HG02970 (cell line): ENCODE measurements around the gene BICD2.

Experiments used
- ATAC-seq: cut with Tn5 transposase; IDR thresholded peaks from one replicate; pipeline ENCODE4 v1.9.1; 2021; ENCODE audit warnings: mild to moderate bottlenecking, moderate library complexity, moderate number of reproducible peaks; ENCODE audit not compliant: unreplicated experiment, low FRiP score

The BICD2 gene

DNA sequence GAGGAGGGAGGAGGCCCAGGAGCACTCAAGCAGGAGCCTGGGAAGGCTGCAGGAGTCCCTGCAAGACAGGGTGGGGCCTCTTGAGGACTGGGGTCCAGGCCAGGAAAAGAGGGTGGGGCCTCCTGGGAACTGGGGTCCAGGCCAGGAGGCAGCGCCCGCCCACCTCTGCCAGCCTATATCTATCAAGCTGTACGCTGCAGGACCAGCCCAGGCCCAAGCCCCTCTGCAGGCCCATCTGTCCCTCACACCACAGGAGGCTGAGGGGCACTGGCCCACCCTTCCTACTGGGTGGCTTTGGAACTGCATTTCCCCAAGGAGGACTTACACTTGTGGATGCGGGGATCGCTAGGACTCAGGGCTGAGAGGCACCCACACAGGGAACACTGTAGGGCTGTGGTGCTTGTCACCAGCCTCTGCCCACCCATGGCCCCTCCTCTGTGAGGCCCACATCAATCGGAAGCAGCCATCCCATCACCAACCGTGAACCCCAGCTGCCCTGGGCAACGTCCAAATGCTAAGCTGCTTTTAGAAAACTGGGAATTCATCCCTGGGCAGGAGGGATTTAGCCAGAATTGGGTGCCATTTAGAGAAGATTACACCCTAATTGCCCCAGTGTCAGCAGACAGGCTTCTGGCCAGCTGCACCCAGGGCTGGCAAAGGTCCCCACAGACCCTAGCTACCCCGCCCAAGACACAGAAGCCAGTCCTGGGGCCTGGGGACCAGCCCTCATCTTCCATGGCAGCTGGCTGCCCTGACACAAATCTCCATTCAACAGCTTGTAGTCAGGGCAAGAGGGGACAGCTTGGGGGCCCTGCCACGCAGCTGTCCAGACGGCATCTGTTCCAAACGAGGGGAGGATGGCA, 15.3 kb downstream of the BICD2 start:
- ATAC-seq = no peak

DNA sequence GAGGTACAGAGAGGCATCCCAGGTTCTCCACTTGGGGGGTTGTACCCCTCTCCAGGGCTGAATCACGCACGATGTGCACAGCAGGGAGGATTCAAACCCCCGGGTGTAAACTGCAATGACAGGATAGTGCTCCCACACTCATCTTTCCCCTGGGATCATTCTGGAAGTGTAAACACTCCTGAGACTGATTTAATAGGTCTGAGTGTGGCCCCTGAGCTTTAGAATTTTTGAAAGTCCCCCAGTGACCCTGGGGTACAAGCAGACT, 16.5 kb downstream of the BICD2 start:
- no peak for ATAC-seq

DNA sequence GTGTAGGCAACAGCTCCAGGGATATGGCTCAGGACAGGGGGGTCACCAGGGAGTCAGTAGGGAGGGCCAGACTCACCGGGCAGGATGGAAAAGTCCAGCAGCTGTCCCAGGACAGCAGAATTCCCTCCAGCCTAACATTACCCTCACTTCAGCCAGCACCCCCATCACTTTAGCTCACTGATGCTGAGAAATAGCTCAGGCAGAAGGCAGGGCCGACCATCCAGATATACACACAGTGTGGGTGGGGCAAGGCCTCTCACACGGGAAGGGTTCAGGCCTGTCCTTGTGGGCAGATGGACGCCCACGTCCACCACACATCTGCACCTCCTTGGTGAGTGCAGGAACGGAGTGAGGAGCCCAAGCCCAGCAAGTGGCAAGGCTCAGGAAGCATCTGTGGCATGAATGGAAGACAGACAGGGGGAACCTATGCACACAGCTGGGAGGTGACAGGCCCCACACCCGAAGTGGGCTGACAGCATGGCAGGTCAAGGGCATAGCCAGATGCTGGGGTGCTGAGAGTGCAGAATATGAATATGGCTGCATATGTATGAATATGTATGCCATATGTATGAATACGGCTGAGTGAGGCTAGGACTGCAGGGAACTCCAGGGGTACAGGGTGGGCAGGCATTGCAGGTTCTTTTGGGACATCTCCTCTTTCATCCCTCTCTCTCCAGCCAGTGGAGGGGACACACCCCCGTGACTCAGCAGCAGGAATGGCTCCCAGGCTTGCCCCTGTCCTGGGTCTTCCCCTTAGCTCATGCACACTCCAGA, 17.0 kb downstream of the BICD2 start:
- ATAC-seq = no peak

DNA sequence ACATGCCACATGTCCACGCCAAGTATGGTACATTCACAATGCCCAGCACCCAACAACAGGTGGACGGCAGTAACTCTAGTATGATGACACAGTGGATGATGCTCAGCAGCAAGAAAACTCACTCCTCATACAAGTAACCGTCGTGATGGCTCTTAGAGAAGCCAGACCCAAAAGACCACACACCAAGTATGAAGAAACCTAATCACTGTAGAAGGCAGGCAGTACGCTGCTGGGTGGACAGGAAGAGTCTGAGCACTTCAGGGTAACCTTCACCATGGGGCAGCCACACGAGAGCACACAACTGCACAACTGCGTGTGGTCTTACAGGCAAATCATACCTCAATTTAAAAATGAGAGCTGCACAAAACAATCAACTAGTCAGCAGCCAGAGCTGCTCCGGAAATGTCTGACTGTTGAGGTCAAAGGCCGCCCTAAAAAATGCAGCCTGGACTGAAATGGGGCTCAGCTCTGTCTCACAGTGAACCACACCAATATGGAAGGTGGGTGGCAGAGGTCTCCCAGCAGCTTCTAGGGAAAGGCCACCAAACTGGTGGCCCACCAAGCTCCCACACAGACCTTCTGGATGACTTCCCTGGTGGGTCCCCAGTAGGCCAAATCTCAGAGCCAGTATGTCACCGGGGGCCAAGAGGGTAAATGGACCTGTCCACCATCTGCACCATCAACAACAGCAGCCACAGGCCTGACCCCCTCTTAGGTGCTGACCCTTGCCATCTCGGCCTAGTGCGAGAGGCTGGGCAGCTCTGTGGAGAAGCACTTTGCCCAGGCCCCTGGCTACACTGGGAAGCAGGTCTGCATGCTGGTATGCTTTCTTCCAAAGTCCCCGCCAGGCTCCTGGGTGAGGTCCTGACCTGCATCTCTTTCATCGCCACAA, 17.8 kb downstream of the BICD2 start:
- no peak for ATAC-seq

GRCh38 chr9:92745881-92746280, 18.8 kb downstream of the BICD2 start:
- no peak for ATAC-seq

DNA sequence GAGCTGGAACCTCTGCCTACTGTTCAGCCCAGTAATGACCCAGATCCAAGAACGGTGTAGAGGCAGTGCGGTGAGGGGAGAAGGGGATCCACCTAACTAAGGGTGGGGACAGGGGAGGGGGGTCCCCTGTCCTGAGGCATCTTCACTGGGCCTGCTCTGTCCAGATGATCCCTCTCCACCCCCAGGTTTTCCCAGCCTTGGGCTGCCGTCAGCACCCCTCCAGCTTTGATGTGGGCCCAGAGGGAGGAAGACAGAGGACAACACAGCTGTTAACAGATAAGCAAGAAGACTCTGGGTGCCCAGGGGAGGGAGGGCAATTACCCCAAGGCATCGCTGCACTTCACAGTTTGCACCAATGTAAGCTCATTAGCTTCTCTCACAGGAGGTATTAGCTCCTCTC, 19.3 kb downstream of the BICD2 start:
- ATAC-seq = no peak

DNA sequence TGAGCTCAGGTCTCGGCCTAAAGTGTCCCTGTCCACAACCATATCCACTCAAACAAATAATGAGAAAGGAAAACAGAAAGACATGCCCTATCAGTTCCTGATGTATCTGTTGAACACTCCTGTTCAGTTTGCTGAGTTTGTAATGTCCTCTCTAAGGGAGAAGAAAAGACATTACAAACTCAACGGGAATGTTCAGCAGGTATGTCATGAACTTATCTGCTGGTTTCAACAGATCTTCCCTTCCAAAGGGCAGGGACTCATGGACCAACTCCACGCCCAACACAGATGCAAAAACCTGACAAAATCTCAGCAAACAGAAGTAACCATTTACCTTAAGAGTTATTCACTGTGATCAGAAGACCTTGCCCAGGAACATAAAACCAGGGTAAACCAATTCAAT, 23.7 kb downstream of the BICD2 start:
- ATAC-seq = no peak

DNA sequence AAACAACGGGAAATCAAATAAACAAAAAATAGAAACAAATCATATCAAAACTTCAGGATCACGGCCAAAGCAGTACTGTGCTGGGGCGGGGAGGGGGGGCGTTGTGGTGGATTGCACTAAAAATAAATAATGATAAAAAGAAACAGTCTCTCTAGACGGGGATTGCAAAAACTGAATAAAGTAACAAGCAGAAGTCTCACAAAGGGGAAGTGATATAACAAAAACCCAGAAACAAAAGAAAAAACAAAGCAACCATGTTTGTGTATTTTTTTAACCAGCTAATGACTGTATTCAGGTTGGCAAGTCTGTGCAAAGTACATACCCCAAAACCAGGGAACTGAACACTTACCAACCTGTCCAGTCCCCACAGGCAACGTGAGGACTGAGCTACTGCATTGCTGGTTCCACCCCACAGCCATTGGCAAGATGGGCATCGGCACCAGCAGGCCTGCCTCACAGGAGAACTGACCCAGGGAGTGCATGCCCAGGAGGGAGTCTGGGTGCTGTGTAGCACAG, 24.1 kb downstream of the BICD2 start:
- ATAC-seq = no peak

GRCh38 chr9:92740009-92740408, 24.6 kb downstream of the BICD2 start:
- ATAC-seq = no peak

DNA sequence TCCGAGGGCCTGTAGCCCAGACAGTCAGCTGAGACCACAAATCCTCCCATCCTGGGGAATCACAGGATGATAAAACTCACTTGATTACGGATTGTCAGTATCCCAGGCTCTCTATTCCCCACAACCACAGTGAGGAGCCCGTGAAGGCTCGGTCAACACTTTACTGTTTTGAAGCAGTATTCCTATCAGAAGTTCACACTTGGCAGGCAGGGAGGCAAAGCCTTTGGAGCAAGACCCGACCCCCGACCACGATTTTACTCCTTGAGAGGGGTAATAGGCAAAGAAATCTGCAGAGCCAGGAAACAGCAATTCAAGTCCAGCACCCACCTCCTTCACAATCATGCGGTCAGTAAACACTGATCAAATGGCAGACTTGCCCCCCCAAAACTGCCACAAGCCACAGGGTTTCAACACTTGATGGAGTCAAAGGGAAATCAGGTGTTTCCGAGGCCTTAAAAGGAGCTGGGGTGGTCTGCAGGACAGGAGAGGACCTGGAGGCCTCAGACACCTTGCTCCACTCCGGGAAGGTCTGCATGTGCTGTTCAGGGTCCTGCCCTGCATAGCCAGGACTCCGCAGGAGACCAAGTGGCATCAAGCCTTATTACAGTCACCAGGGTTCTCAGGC, 25.2 kb downstream of the BICD2 start:
- no peak for ATAC-seq

- ATAC-seq = no peak
Observed at GRCh38 chr9:92738661-92739081, 26.0 kb downstream of the BICD2 start.

- ATAC-seq = no peak
Observed at GRCh38 chr9:92737611-92738299, 26.9 kb downstream of the BICD2 start.

GRCh38 chr9:92737216-92737606, 27.4 kb downstream of the BICD2 start:
- no peak for ATAC-seq

- ATAC-seq = no peak
Observed at GRCh38 chr9:92736563-92737215, 27.9 kb downstream of the BICD2 start.

DNA sequence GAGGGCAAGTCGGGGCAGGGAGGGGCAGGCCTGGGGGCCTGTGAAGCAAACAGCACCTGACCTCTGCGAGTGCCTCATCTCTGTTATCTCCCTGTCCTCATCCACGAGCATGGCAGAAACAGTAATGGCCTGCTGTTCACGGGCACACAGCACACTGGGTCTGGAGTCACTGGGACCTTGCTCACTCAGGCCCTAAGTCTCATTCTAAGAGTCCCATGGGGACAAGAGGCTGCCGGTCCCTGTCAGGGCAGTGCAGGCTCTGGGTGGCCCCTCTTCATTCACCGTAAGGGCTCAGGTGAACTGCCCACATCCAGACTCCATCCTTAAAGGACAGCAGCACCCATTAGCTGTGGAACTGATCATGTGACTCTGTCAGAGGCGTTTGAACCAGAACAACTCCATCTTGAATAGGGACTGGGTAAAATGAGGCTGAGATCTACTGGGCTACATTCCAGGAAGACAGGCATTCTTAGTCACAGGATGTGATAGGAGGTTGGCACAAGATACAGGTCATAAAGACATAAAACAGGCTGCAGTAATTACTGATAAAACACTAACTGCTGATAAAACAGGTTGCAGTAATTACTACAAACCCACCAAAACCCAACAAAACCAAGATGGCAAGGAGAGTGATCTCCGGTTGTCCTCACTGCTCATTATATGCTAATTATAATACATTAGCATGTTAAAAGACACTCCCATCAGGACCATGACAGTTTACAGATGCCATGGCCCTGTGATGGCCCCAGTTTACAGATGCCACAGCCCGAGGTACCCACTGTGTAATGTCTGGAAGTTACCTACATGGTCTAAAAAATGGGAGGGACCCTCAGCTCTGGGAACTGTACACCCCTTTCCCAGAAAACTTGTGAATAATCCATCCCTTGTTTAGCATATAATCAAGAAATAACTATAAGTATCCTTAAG, 28.7 kb downstream of the BICD2 start:
- ATAC-seq = no peak

GRCh38 chr9:92734931-92735635, 29.6 kb downstream of the BICD2 start:
- no peak for ATAC-seq

DNA sequence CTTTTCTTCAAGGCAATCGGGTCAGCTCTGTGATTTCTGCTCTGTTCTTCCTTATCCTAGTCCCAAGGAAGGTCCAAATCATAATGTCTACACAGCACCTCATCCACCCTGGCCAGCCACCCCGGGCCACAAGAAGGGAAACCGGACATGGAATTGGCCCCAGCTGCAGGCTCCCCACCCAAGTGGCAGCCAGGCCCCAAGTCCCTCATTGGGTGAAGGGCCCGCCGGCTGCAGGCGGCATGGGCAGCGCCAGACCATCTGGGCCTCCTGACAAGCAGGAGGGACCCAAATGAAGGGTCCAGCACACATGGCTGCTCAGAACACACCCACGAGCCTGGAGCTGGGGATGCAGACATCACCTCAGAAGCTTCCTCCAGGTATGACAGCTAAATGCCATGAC, 33.7 kb downstream of the BICD2 start:
- ATAC-seq = no peak

GRCh38 chr9:92729735-92730155, 34.9 kb downstream of the BICD2 start:
- no peak for ATAC-seq
